Measurements from ENCODE around the gene DYNLL1. TPM values are rescaled to one million over a fixed set of nuclear protein-coding genes. Genes with fewer than 3 reads are reported as not detected.

The DYNLL1 gene
- total and polyA plus RNA-seq, 2 of the 4 experiments (the other 2 are of a cell fraction): 663 to 696 TPM

- H4K20me1 ChIP-seq (ENCODE audit: insufficient read depth, low read length): peaks cover 84% of the 10 kb centered on the region
- peak; percentile 53 for DNase-seq
- no peak for ATAC-seq (ENCODE audit: low read depth)
- H3K4me1 ChIP-seq (ENCODE audit: control insufficient read depth, insufficient read depth, low read length): peaks cover 9% of the 10 kb centered on the region; the same call in 1 of the 2 replicates
- in situ Hi-C loops (cut with MboI; ENCODE audit: low sequenced_read_pairs) (no loop called here), dilution Hi-C loops (cut with HindIII; ENCODE audit: low sequenced_read_pairs, unreplicated experiment) (no loop called here), intact Hi-C loops (cut with micrococcal nuclease) (no loop called here)
- H3K27ac ChIP-seq (ENCODE audit: insufficient read depth, low read length): no peak overlapping the region
- no peak overlapping the region for H2BK5ac ChIP-seq (ENCODE audit: low read depth, low read length, poor library complexity, severe bottlenecking)
- no peak overlapping the region for H2BK20ac ChIP-seq (ENCODE audit: low read depth, low read length)
- WGBS, 2 experiments (ENCODE audit: extremely low coverage in 2 of 2, insufficient read length in 1 of 2): no CpG with 5 or more reads among the region's 6 CpGs
- no peaks in the 10 kb centered on the region for H3K9me3 ChIP-seq (ENCODE audit: control insufficient read depth, insufficient read depth, low read length)
- peak overlapping the region; percentile 35 for H3K4me2 ChIP-seq (ENCODE audit: low read depth, low read length)
- peaks cover 13 to 75% of the 10 kb centered on the region in 2 experiments for H3K79me1 ChIP-seq (ENCODE audit: low read depth in 1 of 2, low read length in 2 of 2)
- H3K27me3 ChIP-seq (ENCODE audit: control insufficient read depth, insufficient read depth, low read length): no peaks in the 10 kb centered on the region
- no peak overlapping the region for H3K4ac ChIP-seq (ENCODE audit: low read depth, low read length)
- H3K9me1 ChIP-seq (ENCODE audit: insufficient read depth, low read length): peaks cover 25% of the 10 kb centered on the region
- no peak overlapping the region for H3K14ac ChIP-seq (replicated peaks; ENCODE audit: low read depth, low read length)
- H4K8ac ChIP-seq (ENCODE audit: low read depth in 2 of 2, low read length in 2 of 2): no peak overlapping the region
- no peak overlapping the region for H3K23ac ChIP-seq (ENCODE audit: low read depth, low read length)
- no TSS peak for BruUV-seq (replicated peaks)
- H2AK5ac ChIP-seq (ENCODE audit: low read depth, low read length): no peak overlapping the region
- POLR2A ChIA-PET (ENCODE audit: unreplicated experiment): interaction anchor here (0.6 kb wide), 1 partner anchor 21 kb away, joined by 5 read pairs; no protein-coding TSS in a partner anchor
- no peak overlapping the region for H2BK120ac ChIP-seq (ENCODE audit: low read depth, low read length)
- TF ChIP-seq USF2 (IDR thresholded peaks at IDR 0.05; ENCODE audit: low read depth, low read length): no peak
- H3K4me3 ChIP-seq (ENCODE audit: insufficient read depth, low read depth, low read length): no peak overlapping the region
- H3K56ac ChIP-seq (ENCODE audit: extremely low read depth, insufficient read depth, low read length): no peak overlapping the region
- no peak overlapping the region for H3K9ac ChIP-seq (ENCODE audit: low read depth, low read length)
- no peak overlapping the region for H2AK9ac ChIP-seq (replicated peaks; ENCODE audit: low read depth, low read length, poor library complexity)
- CTCF ChIA-PET: interaction anchor here (0.6 kb wide), 1 partner anchor 223 kb away, joined by 3 read pairs; no protein-coding TSS in a partner anchor
- peaks cover 6% of the 10 kb centered on the region for H3K36me3 ChIP-seq (ENCODE audit: control insufficient read depth, insufficient read depth, low read length)
- H4K5ac ChIP-seq (ENCODE audit: low read depth, low read length): no peak overlapping the region
- H3K18ac ChIP-seq (ENCODE audit: low read depth, low read length): no peak overlapping the region
- H4K91ac ChIP-seq (ENCODE audit: insufficient read depth, low read depth, low read length): no peak overlapping the region
- no peak overlapping the region for H2BK15ac ChIP-seq (ENCODE audit: low read depth, low read length)
- H2AFZ ChIP-seq (replicated peaks; ENCODE audit: low read length, poor library complexity): no peak overlapping the region
Observed at GRCh38 chr12:120538281-120539156, 42.6 kb downstream of the DYNLL1 start.

Data from IMR-90 (cell line).